Stimulated activated CD4-positive, alpha-beta T cell treated with anti-CD3 and anti-CD28 coated beads, Interleukin-4, amount 100 ng/mL, for 1 hour (primary cell): ENCODE measurements around the gene DYRK1B.
"Not testable (repeated sequence)": the region's sequence is repeated elsewhere in the genome, so short reads cannot be mapped to it uniquely, and the experiment has no call there.

ENCODE experiments used
- DNase-seq: peaks from one replicate; pipeline ENCODE4 v3.0.0-alpha.2; 2020

The DYRK1B gene

GRCh38 chr19:39833464-39834286 lies at the start of gene DYRK1B:
DYRK1B (minus strand) TSS chr19:39834162; CDS start chr19:39831867, 2,295 bp downstream.
- peak; percentile 95 for DNase-seq

- DNase-seq = not testable (repeated sequence)
Measured at GRCh38 chr19:39882645-39883044, 48.7 kb upstream of the DYRK1B start.

GRCh38 chr19:39881495-39882110 lies 47.6 kb upstream of the DYRK1B start:
- peak; percentile 23 for DNase-seq

GRCh38 chr19:39880241-39880640 lies 46.3 kb upstream of the DYRK1B start:
- DNase-seq = not testable (repeated sequence)

GRCh38 chr19:39879796-39880195 lies 45.8 kb upstream of the DYRK1B start:
- DNase-seq = not testable (repeated sequence)

- not testable (repeated sequence) for DNase-seq
Measured at GRCh38 chr19:39878866-39879265, 44.9 kb upstream of the DYRK1B start.

GRCh38 chr19:39878398-39878797 lies 44.4 kb upstream of the DYRK1B start:
- no peak for DNase-seq

GRCh38 chr19:39877982-39878381 lies 44.0 kb upstream of the DYRK1B start:
- not testable (repeated sequence) for DNase-seq

- not testable (repeated sequence) for DNase-seq
Measured at GRCh38 chr19:39877488-39877887, 43.5 kb upstream of the DYRK1B start.

GRCh38 chr19:39876486-39876885 lies 42.5 kb upstream of the DYRK1B start:
- DNase-seq = not testable (repeated sequence)

GRCh38 chr19:39875401-39875864 lies 41.5 kb upstream of the DYRK1B start:
- not testable (repeated sequence) for DNase-seq

- DNase-seq = no peak
Measured at GRCh38 chr19:39874404-39874803, 40.4 kb upstream of the DYRK1B start.

- no peak for DNase-seq
Measured at GRCh38 chr19:39873385-39873784, 39.4 kb upstream of the DYRK1B start.

- no peak for DNase-seq
Measured at GRCh38 chr19:39871886-39872866, 38.2 kb upstream of the DYRK1B start.

- DNase-seq = no peak
Measured at GRCh38 chr19:39871362-39871761, 37.4 kb upstream of the DYRK1B start.

GRCh38 chr19:39870171-39870971 lies 36.4 kb upstream of the DYRK1B start:
- no peak for DNase-seq

GRCh38 chr19:39867952-39868351 lies 34.0 kb upstream of the DYRK1B start:
- no peak for DNase-seq

- DNase-seq = no peak
Measured at GRCh38 chr19:39867133-39867532, 33.2 kb upstream of the DYRK1B start.

GRCh38 chr19:39865953-39866352 lies 32.0 kb upstream of the DYRK1B start:
- DNase-seq = no peak

GRCh38 chr19:39865186-39865585 lies 31.2 kb upstream of the DYRK1B start:
- no peak for DNase-seq

- DNase-seq = no peak
Measured at GRCh38 chr19:39864118-39864517, 30.2 kb upstream of the DYRK1B start.

- DNase-seq = no peak
Measured at GRCh38 chr19:39858541-39858940, 24.6 kb upstream of the DYRK1B start.
